Tibial nerve (tissue), 4 donors: ENCODE data around the gene CDH13. TPM values are rescaled to one million over a fixed set of nuclear protein-coding genes. Genes with fewer than 3 reads are reported as not detected.
A peak's percentile ranks its signal among the peaks of the same experiment; 100 is the strongest.

Experiments
- DNase-seq, 2 donors: peaks; one replicate each; pipeline ENCODE4 v3.0.0-alpha.2; 2019; ENCODE audit warnings: low spot score in 2 of 2
- H3K27ac ChIP-seq, 4 donors: fragments of 200-600 bp; sonication (generic) in 3 of 4; one replicate each; pipeline ENCODE4 v1.5.1; 2017 to 2019; ENCODE audit warnings: mild to moderate bottlenecking in 1 of 4
- H3K27me3 ChIP-seq, 2 donors: fragments of 200-600 bp; sonication (generic) in 1 of 2; one replicate each; pipeline versions ENCODE4 v1.5.1 to v1.6.0; 2017 to 2019
- H3K36me3 ChIP-seq, 3 donors: fragments of 200-600 bp; sonication (generic); one replicate each; pipeline ENCODE4 v1.5.1; 2018 to 2019
- H3K4me1 ChIP-seq, 4 donors: fragments of 200-600 bp; sonication (generic) in 3 of 4; one replicate each; pipeline ENCODE4 v1.5.1; 2017 to 2019
- H3K4me3 ChIP-seq, 4 donors: fragments of 200-600 bp; sonication (generic) in 3 of 4; one replicate each; pipeline ENCODE4 v1.5.1; 2017 to 2019; ENCODE audit warnings: mild to moderate bottlenecking in 1 of 4, moderate library complexity in 1 of 4
- H3K9me3 ChIP-seq, 4 donors: fragments of 200-600 bp; sonication (generic) in 3 of 4; one replicate each; pipeline ENCODE4 v1.5.1; 2017 to 2019
- EP300 ChIP-seq, 2 donors: sonication (generic); formaldehyde crosslinking; IDR thresholded peaks; one replicate each; pipeline ENCODE4 v1.6.1; 2017; ENCODE audit warnings: antibody characterized with exemption in 2 of 2, mild to moderate bottlenecking in 1 of 2
- POLR2A ChIP-seq, 2 donors: fragments of 450-650 bp; IDR thresholded peaks; one replicate each; pipeline ENCODE4 v1.6.1; 2017; ENCODE audit warnings: antibody characterized with exemption in 2 of 2, mild to moderate bottlenecking in 2 of 2, moderate library complexity in 2 of 2
- WGBS, 2 donors: methylation state at CpG; one replicate each; pipeline ENCODE4 v1.1.5; 2018; 5-methylcytosine and 5-hydroxymethylcytosine counted together
- total RNA-seq, 4 donors: library from RNA; depleted of rRNA; stranded (reverse); fragments of >200 nt; gene quantifications; one replicate each; pipeline ENCODE4 v1.1.0, GENCODE V29; 2016
- TF ChIP-seq, protein P1 (sequence below), 5 experiments: fragments of 200-600 bp in 3 of 5; fragments of 450-650 bp in 2 of 5; sonication (generic) in 3 of 5; IDR thresholded peaks; one replicate each; pipeline ENCODE4 v1.5.1; 2016 to 2019; ENCODE audit warnings: antibody characterized with exemption in 5 of 5, mild to moderate bottlenecking in 3 of 5, moderate library complexity in 2 of 5

Gene CDH13
- total RNA-seq, 4 donors from 2014 or later, result 4.1 to 14.4 (median 5.8) TPM

- H3K9me3 ChIP-seq, result no peaks in the 10 kb centered on the region
- DNase-seq, result no peak
- no peaks in the 10 kb centered on the region for H3K27me3 ChIP-seq
- peaks cover 0 to 12% (median 4%) of the 10 kb centered on the region in 4 donors for H3K4me1 ChIP-seq
- no peak overlapping the region for H3K27ac ChIP-seq
- 56 to 79% methylated on average over 3 of the region's 3 CpGs for WGBS, 2 donors
- no peak overlapping the region for H3K4me3 ChIP-seq
- TF ChIP-seq, protein P1, sequence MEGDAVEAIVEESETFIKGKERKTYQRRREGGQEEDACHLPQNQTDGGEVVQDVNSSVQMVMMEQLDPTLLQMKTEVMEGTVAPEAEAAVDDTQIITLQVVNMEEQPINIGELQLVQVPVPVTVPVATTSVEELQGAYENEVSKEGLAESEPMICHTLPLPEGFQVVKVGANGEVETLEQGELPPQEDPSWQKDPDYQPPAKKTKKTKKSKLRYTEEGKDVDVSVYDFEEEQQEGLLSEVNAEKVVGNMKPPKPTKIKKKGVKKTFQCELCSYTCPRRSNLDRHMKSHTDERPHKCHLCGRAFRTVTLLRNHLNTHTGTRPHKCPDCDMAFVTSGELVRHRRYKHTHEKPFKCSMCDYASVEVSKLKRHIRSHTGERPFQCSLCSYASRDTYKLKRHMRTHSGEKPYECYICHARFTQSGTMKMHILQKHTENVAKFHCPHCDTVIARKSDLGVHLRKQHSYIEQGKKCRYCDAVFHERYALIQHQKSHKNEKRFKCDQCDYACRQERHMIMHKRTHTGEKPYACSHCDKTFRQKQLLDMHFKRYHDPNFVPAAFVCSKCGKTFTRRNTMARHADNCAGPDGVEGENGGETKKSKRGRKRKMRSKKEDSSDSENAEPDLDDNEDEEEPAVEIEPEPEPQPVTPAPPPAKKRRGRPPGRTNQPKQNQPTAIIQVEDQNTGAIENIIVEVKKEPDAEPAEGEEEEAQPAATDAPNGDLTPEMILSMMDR (IDR thresholded peaks at IDR 0.05), result no peak
- TF ChIP-seq EP300 (IDR thresholded peaks at IDR 0.05), result no peak
- no peak for TF ChIP-seq POLR2A (IDR thresholded peaks at IDR 0.05)
- no peaks in the 10 kb centered on the region for H3K36me3 ChIP-seq
Observed at GRCh38 chr16:83686726-83687125, 1060.0 kb downstream of the CDH13 start.

DNA sequence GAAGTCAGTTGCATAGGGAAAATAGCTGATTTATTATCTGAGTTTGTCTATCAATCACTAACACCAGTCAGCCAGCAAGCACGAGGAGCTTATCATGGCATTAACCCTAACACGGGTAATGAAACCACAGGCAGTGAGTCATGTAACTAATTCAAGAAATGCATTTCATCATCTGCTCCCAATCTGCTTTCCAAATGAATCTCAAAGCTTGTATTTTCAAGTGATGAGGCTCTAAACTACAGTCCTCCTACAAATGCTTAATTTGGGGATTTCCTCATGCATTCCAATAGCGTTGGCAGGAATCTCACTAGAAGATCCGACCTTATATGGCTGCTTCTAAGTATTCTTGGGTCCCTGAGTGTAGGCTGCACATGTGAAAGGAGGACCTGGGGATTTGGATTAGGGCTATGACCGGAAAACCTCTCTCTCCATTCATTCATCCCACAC, 1062.6 kb downstream of the CDH13 start:
- TF ChIP-seq EP300 (IDR thresholded peaks at IDR 0.05), result peak in 1 of 2 donors; percentile 45
- TF ChIP-seq, protein P1 (IDR thresholded peaks at IDR 0.05), result no peak
- H3K9me3 ChIP-seq, result no peaks in the 10 kb centered on the region
- H3K4me3 ChIP-seq, result no peak overlapping the region
- no peak for DNase-seq
- H3K27ac ChIP-seq, result no peak overlapping the region
- H3K4me1 ChIP-seq, result peaks cover 0 to 12% (median 4%) of the 10 kb centered on the region in 4 donors
- H3K36me3 ChIP-seq, result no peaks in the 10 kb centered on the region
- no peaks in the 10 kb centered on the region for H3K27me3 ChIP-seq
- WGBS, 2 donors, result 16 to 23% methylated on average over 5 of the region's 5 CpGs

- no peak for DNase-seq
- 21 to 25% methylated on average over 5 of the region's 5 CpGs for WGBS, 2 donors
- no peak overlapping the region for H3K27ac ChIP-seq
- no peak for TF ChIP-seq EP300 (IDR thresholded peaks at IDR 0.05)
- TF ChIP-seq, protein P1 (IDR thresholded peaks at IDR 0.05), result no peak
- no peak for TF ChIP-seq POLR2A (IDR thresholded peaks at IDR 0.05)
- H3K9me3 ChIP-seq, result no peaks in the 10 kb centered on the region
- no peak overlapping the region for H3K4me3 ChIP-seq
- H3K4me1 ChIP-seq, result peaks cover 0 to 12% (median 4%) of the 10 kb centered on the region in 4 donors
- no peaks in the 10 kb centered on the region for H3K36me3 ChIP-seq
- no peaks in the 10 kb centered on the region for H3K27me3 ChIP-seq
Observed at GRCh38 chr16:83692224-83692623, 1065.5 kb downstream of the CDH13 start.

GRCh38 chr16:83698964-83699363, 1072.2 kb downstream of the CDH13 start:
- TF ChIP-seq POLR2A (IDR thresholded peaks at IDR 0.05) (no peak), EP300 (IDR thresholded peaks at IDR 0.05) (no peak)
- TF ChIP-seq, protein P1 (IDR thresholded peaks at IDR 0.05), result no peak
- no peaks in the 10 kb centered on the region for H3K36me3 ChIP-seq
- no peaks in the 10 kb centered on the region for H3K9me3 ChIP-seq
- no peaks in the 10 kb centered on the region for H3K27me3 ChIP-seq
- no peaks in the 10 kb centered on the region for H3K4me1 ChIP-seq
- no peak overlapping the region for H3K27ac ChIP-seq
- no peak overlapping the region for H3K4me3 ChIP-seq
- 81 to 87% methylated on average over 4 of the region's 4 CpGs for WGBS, 2 donors
- no peak for DNase-seq

GRCh38 chr16:83699817-83700216, 1073.0 kb downstream of the CDH13 start:
- Histone ChIP-seq H3K27ac (no peak overlapping the region), H3K4me1 (no peaks in the 10 kb centered on the region), H3K9me3 (no peaks in the 10 kb centered on the region), H3K36me3 (no peaks in the 10 kb centered on the region), H3K27me3 (no peaks in the 10 kb centered on the region), H3K4me3 (no peak overlapping the region)
- DNase-seq, result no peak
- WGBS, 2 donors, result 76 to 78% methylated on average over 4 of the region's 4 CpGs
- no peak for TF ChIP-seq POLR2A (IDR thresholded peaks at IDR 0.05)

DNA sequence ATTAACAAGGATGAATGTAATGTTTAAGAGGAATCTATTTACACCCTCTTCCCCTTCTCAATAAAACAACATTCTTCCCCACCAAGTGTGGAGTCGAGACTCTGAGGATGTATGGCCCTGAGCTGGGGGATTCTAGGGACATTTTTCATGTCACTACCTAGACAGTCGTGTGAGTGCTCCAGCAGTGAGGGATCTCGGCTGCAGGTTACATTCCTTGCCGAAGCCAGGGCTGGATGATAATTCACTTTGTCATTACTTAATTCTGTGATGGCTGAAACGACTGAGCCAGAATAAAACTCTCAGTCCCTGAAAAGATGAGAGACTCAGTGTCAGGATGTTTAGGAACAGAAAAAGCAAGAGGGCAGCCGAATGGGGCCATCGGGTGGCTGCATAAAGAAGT, 1074.1 kb downstream of the CDH13 start:
- 79 to 84% methylated on average over 7 of the region's 7 CpGs for WGBS, 2 donors

More for the DNA sequence above, 1074.1 kb downstream of the CDH13 start:
- DNase-seq, result no peak
- Histone ChIP-seq H3K36me3 (no peaks in the 10 kb centered on the region), H3K27me3 (no peaks in the 10 kb centered on the region), H3K9me3 (peaks cover 0 to 2% (median 0%) of the 10 kb centered on the region in 4 donors), H3K4me1 (no peaks in the 10 kb centered on the region), H3K27ac (no peak overlapping the region), H3K4me3 (no peak overlapping the region)
- TF ChIP-seq POLR2A (IDR thresholded peaks at IDR 0.05) (no peak), EP300 (IDR thresholded peaks at IDR 0.05) (no peak)
- TF ChIP-seq, protein P1 (IDR thresholded peaks at IDR 0.05), result no peak
